ENCODE data around the gene CDH13. TPM values are rescaled to one million over a fixed set of nuclear protein-coding genes. Genes with fewer than 3 reads are reported as not detected.

Gene CDH13
- polyA plus RNA-seq, 1 donor from 2014 or later = 3.2 TPM

- H3K4me3 ChIP-seq (ENCODE audit: low read length) = no peak overlapping the region
- no peaks in the 10 kb centered on the region for H3K9me3 ChIP-seq (ENCODE audit: low read length)
- H3K9me2 ChIP-seq (ENCODE audit: insufficient read depth, low read length) = no peaks in the 10 kb centered on the region
- no peak overlapping the region for H3K9ac ChIP-seq (ENCODE audit: low read length)
- no peak for TF ChIP-seq MXI1 (conservative IDR thresholded peaks at IDR 0.05; ENCODE audit: poor library complexity, severe bottlenecking)
- TF ChIP-seq TAF1 (IDR thresholded peaks at IDR 0.05; ENCODE audit: low read depth) = no peak
- TF ChIP-seq SMC3 (conservative IDR thresholded peaks at IDR 0.05; ENCODE audit: poor library complexity) = no peak
- no peak for TF ChIP-seq EP300 (conservative IDR thresholded peaks at IDR 0.05; ENCODE audit: poor library complexity, severe bottlenecking)
- no peak for TF ChIP-seq RAD21 (conservative IDR thresholded peaks at IDR 0.05)
- TF ChIP-seq CTCF (IDR thresholded peaks at IDR 0.05; ENCODE audit: poor library complexity, severe bottlenecking) = no peak
- TF ChIP-seq REST (IDR thresholded peaks at IDR 0.05; ENCODE audit: borderline replicate concordance) = no peak
- TF ChIP-seq EZH2 (IDR thresholded peaks at IDR 0.05; ENCODE audit: borderline replicate concordance, insufficient read depth, low read length, poor library complexity, severe bottlenecking) = no peak
- TF ChIP-seq POLR2AphosphoS5 (IDR thresholded peaks at IDR 0.05) = no peak
- no peak overlapping the region for H3K4me2 ChIP-seq (ENCODE audit: low read length)
- no peak overlapping the region for H2AFZ ChIP-seq (ENCODE audit: low read depth, low read length)
- no peaks in the 10 kb centered on the region for H3K36me3 ChIP-seq (ENCODE audit: insufficient read depth, low read length)
- no peaks in the 10 kb centered on the region for H3K79me2 ChIP-seq (replicated peaks; ENCODE audit: insufficient read depth, low read length)
- no peaks in the 10 kb centered on the region for H4K20me1 ChIP-seq (ENCODE audit: insufficient read depth)
- H3K27me3 ChIP-seq (ENCODE audit: insufficient read depth, low read depth, low read length) = no peaks in the 10 kb centered on the region
- H3F3A ChIP-seq (ENCODE audit: insufficient read depth, low read length, poor library complexity, severe bottlenecking) = no peaks in the 10 kb centered on the region
- no peak overlapping the region for H3K27ac ChIP-seq (ENCODE audit: low read length)
Measured at GRCh38 chr16:82609140-82609539, 17.6 kb upstream of the CDH13 start.

GRCh38 chr16:82612263-82612662 is 14.5 kb upstream of the CDH13 start:
- H4K20me1 ChIP-seq (ENCODE audit: insufficient read depth) = no peaks in the 10 kb centered on the region
- H3K9me3 ChIP-seq (ENCODE audit: low read length) = no peaks in the 10 kb centered on the region
- no peaks in the 10 kb centered on the region for H3K27me3 ChIP-seq (ENCODE audit: insufficient read depth, low read depth, low read length)
- H3K9ac ChIP-seq (ENCODE audit: low read length) = no peak overlapping the region
- no peak overlapping the region for H3K27ac ChIP-seq (ENCODE audit: low read length)
- no peak overlapping the region for H3K4me3 ChIP-seq (ENCODE audit: low read length)
- H3F3A ChIP-seq (ENCODE audit: insufficient read depth, low read length, poor library complexity, severe bottlenecking) = no peaks in the 10 kb centered on the region
- H3K36me3 ChIP-seq (ENCODE audit: insufficient read depth, low read length) = no peaks in the 10 kb centered on the region
- H2AFZ ChIP-seq (ENCODE audit: low read depth, low read length) = no peak overlapping the region
- TF ChIP-seq SMC3 (conservative IDR thresholded peaks at IDR 0.05; ENCODE audit: poor library complexity) (no peak), REST (IDR thresholded peaks at IDR 0.05; ENCODE audit: borderline replicate concordance) (no peak)
- no peak overlapping the region for H3K4me2 ChIP-seq (ENCODE audit: low read length)
- no peaks in the 10 kb centered on the region for H3K9me2 ChIP-seq (ENCODE audit: insufficient read depth, low read length)
- H3K79me2 ChIP-seq (replicated peaks; ENCODE audit: insufficient read depth, low read length) = no peaks in the 10 kb centered on the region

All from neural cell (in vitro differentiated cells).